ENCODE measurements around the gene PKD1L1.

Gene PKD1L1

DNA sequence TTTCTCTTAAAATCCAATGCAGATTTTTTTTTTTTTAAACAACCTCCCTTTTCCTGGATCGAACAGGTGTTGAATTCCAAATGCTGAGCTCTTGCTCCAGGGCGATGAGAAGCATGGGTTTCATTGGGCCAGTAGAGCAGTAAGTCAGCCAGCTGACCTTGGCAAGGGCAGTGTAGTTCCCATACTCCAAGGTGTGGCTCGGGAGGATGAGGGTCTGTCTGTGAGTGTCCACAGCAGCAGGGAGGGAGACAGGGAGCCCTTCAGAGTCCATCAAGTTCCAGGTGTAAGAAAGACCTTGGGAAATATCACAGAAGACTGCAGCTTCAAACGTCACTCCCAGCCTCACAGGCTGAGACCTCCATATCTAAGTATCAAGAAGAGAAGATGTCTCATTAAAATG, 50.4 kb downstream of the PKD1L1 start:
- no peak for DNase-seq

GRCh38 chr7:47896809-47897423, 51.4 kb downstream of the PKD1L1 start:
- no peak for DNase-seq

DNA sequence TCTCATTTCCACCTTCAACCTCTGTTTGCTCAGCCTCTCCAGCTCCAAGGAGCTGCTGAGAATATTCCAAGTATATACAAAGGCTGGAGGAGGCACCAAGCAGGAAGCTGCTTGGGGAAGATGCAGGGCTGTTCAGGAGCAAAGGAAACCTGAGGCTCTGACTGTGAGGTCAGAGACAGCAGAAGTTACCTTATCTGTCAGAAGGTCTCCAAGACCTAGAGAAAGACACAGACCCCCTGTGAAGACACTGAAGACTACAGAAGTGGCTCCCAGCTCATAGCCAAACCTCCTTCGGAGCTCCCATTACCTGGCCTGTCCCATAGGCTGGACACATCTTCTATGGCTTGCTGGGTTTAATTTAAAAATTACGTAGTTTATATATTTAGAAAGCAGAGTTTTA, 53.2 kb downstream of the PKD1L1 start:
- no peak for DNase-seq

DNA sequence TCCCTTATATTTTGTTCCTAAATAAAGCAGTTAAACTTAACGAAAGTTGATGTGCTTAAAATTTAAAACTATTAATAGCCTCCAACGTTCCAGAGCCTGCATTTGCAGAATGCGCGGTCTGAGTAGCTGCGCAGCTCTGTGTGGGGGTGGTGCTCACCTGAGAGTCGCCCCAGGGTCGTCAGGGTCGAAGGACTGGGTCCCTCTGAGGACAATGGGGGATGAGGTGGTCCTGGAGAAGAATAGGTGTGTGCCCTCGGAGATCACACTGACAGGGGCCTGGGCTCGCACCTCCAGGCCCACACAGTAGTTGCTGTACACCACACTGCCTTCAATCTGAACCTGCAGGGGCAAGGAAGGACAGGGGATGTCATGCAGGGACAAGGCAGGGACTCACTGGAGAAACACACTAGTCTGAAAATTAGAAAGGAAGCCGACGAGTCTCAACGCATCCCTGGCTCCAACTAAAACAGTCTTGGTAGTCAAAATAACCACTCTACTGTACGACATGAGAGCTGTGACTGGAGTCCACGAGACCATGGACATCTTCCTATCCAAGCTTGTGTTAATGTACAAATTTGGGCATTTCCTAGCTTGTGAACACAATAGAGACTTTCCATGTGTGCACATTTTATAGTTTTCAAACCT, 54.4 kb downstream of the PKD1L1 start:
- DNase-seq: no peak

DNA sequence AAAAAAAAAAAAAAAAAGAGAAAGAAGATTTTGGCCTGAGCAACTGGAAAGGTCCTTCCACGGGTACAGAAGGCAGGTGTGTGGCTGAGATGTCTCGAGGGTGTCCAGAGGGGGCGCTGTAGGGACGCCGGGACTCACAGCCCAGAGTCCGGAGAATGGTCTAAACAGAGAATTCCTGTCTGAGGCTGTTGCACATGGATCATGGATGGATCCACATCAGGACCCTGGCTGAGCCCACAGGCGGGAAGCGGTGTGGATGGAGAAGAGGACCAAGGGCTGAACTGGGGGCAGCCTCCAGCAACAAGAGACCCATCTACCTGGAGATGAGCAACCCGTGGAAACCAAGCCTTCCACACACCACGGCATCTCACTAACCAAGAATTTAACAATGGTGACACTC, 55.0 kb downstream of the PKD1L1 start:
- no peak for DNase-seq

GRCh38 chr7:47890606-47891005, 57.7 kb downstream of the PKD1L1 start:
- no peak for DNase-seq

DNA sequence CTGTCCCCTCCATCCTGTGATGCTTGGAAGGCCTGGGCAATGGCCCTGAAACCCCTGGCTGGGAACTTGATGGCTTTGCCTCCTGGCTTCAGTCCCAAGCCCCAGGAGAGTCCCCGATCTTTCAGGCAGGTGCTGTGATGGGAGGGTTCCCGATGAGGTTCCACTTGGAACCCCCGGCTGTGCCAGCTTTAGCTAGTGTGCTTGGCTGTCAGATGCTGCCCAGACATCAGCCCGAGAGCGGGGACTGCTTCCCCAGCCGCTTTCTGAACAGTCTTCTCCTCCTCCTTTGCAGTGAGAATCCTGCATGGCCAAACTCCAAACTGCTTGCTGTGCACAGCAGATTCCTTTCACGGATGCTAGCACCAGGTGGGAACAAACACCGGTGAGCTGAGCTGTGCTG, 58.1 kb downstream of the PKD1L1 start:
- DNase-seq: no peak

- DNase-seq: no peak
Measured at GRCh38 chr7:47889723-47890122, 58.5 kb downstream of the PKD1L1 start.

- no peak for DNase-seq
Measured at GRCh38 chr7:47888371-47889265, 59.6 kb downstream of the PKD1L1 start.

GRCh38 chr7:47887016-47887640, 61.1 kb downstream of the PKD1L1 start:
- DNase-seq: no peak

DNA sequence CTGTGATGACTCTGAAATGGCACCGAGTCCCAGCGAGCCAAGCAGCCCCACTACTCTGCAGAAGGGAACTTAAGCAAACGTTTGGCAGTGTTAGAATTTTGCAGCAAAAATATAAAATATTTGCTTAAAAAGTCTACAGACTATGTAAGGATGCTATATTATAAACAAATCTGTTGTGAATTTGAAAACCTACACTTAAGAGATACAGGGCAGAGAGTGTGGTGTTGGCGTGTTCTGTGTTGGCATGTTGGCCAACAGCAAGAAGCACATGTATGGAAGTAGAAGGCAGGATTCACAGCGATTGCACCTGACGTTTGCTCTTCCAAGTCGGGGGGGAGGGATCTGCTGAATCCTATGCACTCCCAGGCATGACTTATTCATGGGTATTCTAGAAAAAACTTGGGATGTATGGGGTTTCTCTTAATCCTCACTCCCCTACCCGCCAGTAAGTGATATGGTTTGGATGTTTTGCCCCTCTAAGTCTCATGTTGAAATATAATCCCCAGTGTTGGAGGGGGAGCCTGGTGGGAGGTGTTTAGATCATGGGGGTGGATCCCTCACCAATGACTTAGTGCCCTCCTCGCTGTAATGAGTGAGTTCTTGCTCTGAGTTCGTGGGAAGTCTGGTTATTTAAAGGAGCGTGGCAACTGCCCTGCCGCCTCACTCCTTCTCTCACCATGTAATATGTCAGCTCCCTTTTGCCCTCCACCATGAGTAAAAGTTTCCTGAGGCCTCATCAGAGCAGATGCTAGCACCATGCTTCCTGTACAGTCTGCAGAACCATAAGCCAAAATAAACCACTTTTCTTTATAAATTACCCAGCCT, 62.1 kb downstream of the PKD1L1 start:
- no peak for DNase-seq

- no peak for DNase-seq
Measured at GRCh38 chr7:47885309-47885986, 62.8 kb downstream of the PKD1L1 start.

DNA sequence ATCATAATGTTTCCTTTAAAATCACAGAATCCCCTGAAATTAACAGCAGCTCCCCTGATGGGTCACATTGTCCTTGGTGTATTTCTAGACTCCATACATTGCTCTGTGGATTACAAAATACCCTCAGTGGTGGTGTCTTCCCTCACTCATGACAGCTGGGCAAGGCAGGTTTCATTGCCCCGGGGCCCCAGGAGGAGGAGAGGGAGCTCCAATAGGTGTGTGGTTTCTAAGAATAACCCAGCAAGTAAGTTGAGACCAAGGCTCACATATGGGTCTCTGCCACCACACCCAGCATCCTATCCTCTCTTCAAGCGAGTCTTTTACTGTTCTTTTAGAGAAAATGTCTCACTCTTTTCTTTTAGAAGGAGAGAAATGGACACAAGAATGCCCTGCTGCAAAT, 63.6 kb downstream of the PKD1L1 start:
- DNase-seq: no peak

DNA sequence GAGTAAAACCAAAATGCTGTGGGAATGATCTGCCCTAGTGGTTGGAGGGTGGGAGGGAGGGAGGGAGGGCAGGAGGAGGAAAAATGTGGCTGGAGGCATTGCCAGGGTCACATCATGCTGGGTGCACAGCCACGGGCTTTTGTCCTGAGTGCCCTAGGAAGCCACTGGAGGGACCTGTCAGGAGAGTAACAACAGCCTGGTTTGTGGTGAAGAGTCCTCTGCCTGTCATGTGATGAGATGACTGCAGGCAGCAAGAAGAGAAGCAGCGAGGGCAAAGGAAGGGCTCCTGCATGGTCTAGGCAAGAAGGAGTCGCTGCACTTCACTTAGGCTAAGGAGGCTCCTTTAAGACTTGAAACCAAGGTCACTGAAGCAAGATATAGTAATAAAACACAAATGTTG, 65.6 kb downstream of the PKD1L1 start:
- DNase-seq: no peak

DNA sequence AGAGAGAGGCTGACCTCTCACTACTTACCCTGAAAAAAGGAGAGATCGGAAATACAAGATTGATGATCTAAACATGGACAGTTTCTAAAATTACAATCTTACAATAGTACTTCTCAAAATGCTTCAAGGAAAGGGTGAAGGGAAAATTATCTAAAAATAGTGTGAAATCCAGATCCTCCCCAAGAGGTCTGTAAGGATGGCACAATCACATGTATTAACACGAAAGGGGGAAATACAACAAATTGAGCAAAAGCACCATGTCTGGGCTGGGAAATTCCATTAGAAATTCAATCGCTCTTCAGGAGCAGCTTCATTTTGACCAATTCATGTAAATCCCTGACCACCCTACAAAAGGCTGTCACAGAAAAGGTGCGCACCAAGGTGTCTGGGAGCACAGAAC, 67.0 kb downstream of the PKD1L1 start:
- no peak for DNase-seq

GRCh38 chr7:47878662-47879061, 69.6 kb downstream of the PKD1L1 start:
- no peak for DNase-seq

GRCh38 chr7:47877336-47877735, 70.9 kb downstream of the PKD1L1 start:
- DNase-seq: no peak

DNA sequence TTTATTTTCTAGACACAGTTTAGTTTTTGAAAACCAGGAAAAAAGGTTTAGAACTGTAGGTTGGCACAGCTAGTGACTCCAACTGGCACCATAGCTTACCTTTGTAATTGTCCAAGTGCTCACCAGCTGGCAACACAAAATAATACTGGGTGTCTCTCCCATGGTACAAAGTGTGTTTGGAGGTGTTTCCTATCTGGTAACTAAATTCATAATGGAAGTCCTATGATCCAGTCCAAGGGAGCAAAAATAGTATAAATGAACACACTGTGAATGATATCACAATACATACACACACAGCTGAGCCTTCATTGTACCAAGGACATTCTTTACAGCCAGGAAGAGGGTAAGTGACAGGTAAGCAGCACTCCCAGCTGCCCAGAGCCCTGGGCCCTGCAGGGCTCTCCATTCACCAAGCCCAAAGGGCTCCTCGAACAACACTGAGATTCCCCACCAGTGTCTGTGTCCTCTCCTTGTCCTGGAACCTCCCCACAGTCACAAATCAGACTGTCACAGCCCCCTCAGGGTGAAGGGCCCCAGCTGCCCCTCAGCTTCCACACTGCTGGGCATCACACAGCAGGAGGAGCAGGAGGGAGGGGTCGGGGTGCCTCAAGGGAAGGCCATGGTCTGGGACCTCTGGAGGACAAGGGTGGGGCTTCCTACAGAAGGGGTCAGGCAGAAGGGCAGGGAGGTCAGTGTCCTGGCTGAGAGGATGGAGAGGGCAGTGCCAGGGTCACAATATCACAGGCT, 72.1 kb downstream of the PKD1L1 start:
- DNase-seq: no peak

GRCh38 chr7:47875406-47875805, 72.9 kb downstream of the PKD1L1 start:
- DNase-seq: no peak

- no peak for DNase-seq
Measured at GRCh38 chr7:47873762-47874161, 74.5 kb downstream of the PKD1L1 start.

DNA sequence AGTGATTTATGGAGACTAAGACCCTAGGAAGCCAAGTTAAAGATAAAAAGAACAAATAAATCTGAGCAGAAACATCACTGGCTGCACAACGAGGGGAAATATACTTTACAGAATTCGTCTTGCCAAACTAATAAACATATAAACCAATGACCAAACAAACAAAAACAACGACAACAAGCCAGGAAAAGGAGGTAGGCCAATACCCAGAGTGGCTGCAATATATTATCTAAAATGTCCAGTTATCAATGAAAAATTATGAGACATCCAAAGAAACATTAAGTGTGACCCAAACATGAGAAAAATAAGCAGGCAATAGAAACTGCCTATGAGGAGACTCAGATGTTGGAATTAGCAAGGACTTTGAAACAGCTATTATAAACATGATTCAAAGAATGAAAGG, 81.0 kb downstream of the PKD1L1 start:
- DNase-seq: no peak
